ENCODE results near the gene ADGB.
"Not testable (repeated sequence)": the region's sequence is repeated elsewhere in the genome, so short reads cannot be mapped to it uniquely, and the experiment has no call there.

ADGB gene

GRCh38 chr6:146787876-146788508 lies 189.2 kb downstream of the ADGB start:
- Histone ChIP-seq H3K79me2 (ENCODE audit: control insufficient read depth, insufficient read depth, low read length, poor library complexity) (no peaks in the 10 kb centered on the region), H3K4ac (ENCODE audit: low read depth, low read length) (no peak overlapping the region), H4K91ac (ENCODE audit: low read depth, low read length) (peak overlapping the region; percentile 65), H2AFZ (ENCODE audit: insufficient read depth, low read length, poor library complexity) (no peak overlapping the region), H4K12ac (ENCODE audit: low read depth, low read length) (no peak overlapping the region), H3K27me3 (ENCODE audit: insufficient read depth, low read length) (no peaks in the 10 kb centered on the region), H3K36me3 (ENCODE audit: control insufficient read depth in 1 of 2, insufficient read depth in 2 of 2, low read length in 2 of 2) (peaks cover 0 to 3% of the 10 kb centered on the region in 2 experiments), H3K9me3 (ENCODE audit: insufficient read depth, low read depth, low read length) (peaks cover 3% of the 10 kb centered on the region), H2AK5ac (ENCODE audit: low read length) (no peak overlapping the region), H2BK120ac (ENCODE audit: insufficient read depth, low read length, poor library complexity) (no peak overlapping the region), H3K27ac (ENCODE audit: low read depth, low read length) (no peak overlapping the region), H3K4me2 (ENCODE audit: low read length) (no peak overlapping the region), H2BK5ac (ENCODE audit: low read depth, low read length, poor library complexity) (no peak overlapping the region), H3K23ac (ENCODE audit: low read length) (no peak overlapping the region), H2BK12ac (ENCODE audit: low read length) (no peak overlapping the region), H4K8ac (ENCODE audit: low read depth, low read length) (no peak overlapping the region), H3K18ac (ENCODE audit: low read length) (no peak overlapping the region), H3K4me3 (ENCODE audit: low read depth, low read length) (no peak overlapping the region), H3K79me1 (ENCODE audit: low read length) (peaks cover 2% of the 10 kb centered on the region), H3K9ac (ENCODE audit: low read length) (no peak overlapping the region), H3K4me1 (ENCODE audit: control insufficient read depth in 1 of 2, insufficient read depth in 2 of 2, low read length in 2 of 2) (peaks cover 0 to 2% of the 10 kb centered on the region in 2 experiments), H3K14ac (ENCODE audit: low read length) (no peak overlapping the region)
- no peak for DNase-seq
- no CpG with 5 or more reads among the region's 5 CpGs for WGBS (ENCODE audit: extremely low coverage, insufficient coverage, insufficient read length)

GRCh38 chr6:146790561-146791091 lies 191.9 kb downstream of the ADGB start:
- H3K4ac ChIP-seq (ENCODE audit: low read depth, low read length) = no peak overlapping the region
- WGBS (ENCODE audit: extremely low coverage, insufficient coverage, insufficient read length) = no CpG with 5 or more reads among the region's 4 CpGs

GRCh38 chr6:146791930-146792329 lies 193.2 kb downstream of the ADGB start:
- H3K79me2 ChIP-seq (ENCODE audit: control insufficient read depth, insufficient read depth, low read length, poor library complexity) = no peaks in the 10 kb centered on the region
- no peak overlapping the region for H3K23ac ChIP-seq (ENCODE audit: low read length)
- H3K36me3 ChIP-seq (ENCODE audit: control insufficient read depth in 1 of 2, insufficient read depth in 2 of 2, low read length in 2 of 2) = peaks cover 0 to 3% of the 10 kb centered on the region in 2 experiments
- H2BK5ac ChIP-seq (ENCODE audit: low read depth, low read length, poor library complexity) = no peak overlapping the region
- no peak overlapping the region for H3K9ac ChIP-seq (ENCODE audit: low read length)
- H2BK120ac ChIP-seq (ENCODE audit: insufficient read depth, low read length, poor library complexity) = no peak overlapping the region
- no peak overlapping the region for H3K4ac ChIP-seq (ENCODE audit: low read depth, low read length)
- H3K27me3 ChIP-seq (ENCODE audit: insufficient read depth, low read length) = no peaks in the 10 kb centered on the region
- WGBS (ENCODE audit: extremely low coverage, insufficient coverage, insufficient read length) = 80% methylated on average over 1 of the region's 4 CpGs
- H4K8ac ChIP-seq (ENCODE audit: low read depth, low read length) = no peak overlapping the region
- H3K9me3 ChIP-seq (ENCODE audit: insufficient read depth, low read depth, low read length) = peaks cover 5% of the 10 kb centered on the region
- H3K79me1 ChIP-seq (ENCODE audit: low read length) = peaks cover 2% of the 10 kb centered on the region
- no peak overlapping the region for H3K4me2 ChIP-seq (ENCODE audit: low read length)
- no peak overlapping the region for H2AFZ ChIP-seq (ENCODE audit: insufficient read depth, low read length, poor library complexity)
- H3K4me1 ChIP-seq (ENCODE audit: control insufficient read depth in 1 of 2, insufficient read depth in 2 of 2, low read length in 2 of 2) = peaks cover 0 to 2% of the 10 kb centered on the region in 2 experiments
- H2BK12ac ChIP-seq (ENCODE audit: low read length) = no peak overlapping the region
- no peak overlapping the region for H3K4me3 ChIP-seq (ENCODE audit: low read depth, low read length)
- no peak for DNase-seq
- no peak overlapping the region for H3K27ac ChIP-seq (ENCODE audit: low read depth, low read length)
- H4K91ac ChIP-seq (ENCODE audit: low read depth, low read length) = no peak overlapping the region
- no peak overlapping the region for H4K12ac ChIP-seq (ENCODE audit: low read depth, low read length)
- H3K14ac ChIP-seq (ENCODE audit: low read length) = no peak overlapping the region
- H2AK5ac ChIP-seq (ENCODE audit: low read length) = no peak overlapping the region
- no peak overlapping the region for H3K18ac ChIP-seq (ENCODE audit: low read length)

More at GRCh38 chr6:146790561-146791091, 191.9 kb downstream of the ADGB start:
- Histone ChIP-seq H3K4me1 (ENCODE audit: control insufficient read depth in 1 of 2, insufficient read depth in 2 of 2, low read length in 2 of 2) (peaks cover 0 to 2% of the 10 kb centered on the region in 2 experiments), H3K27me3 (ENCODE audit: insufficient read depth, low read length) (no peaks in the 10 kb centered on the region), H3K27ac (ENCODE audit: low read depth, low read length) (no peak overlapping the region), H2AK5ac (ENCODE audit: low read length) (no peak overlapping the region), H3K36me3 (ENCODE audit: control insufficient read depth in 1 of 2, insufficient read depth in 2 of 2, low read length in 2 of 2) (peaks cover 0 to 3% of the 10 kb centered on the region in 2 experiments), H3K23ac (ENCODE audit: low read length) (no peak overlapping the region), H4K12ac (ENCODE audit: low read depth, low read length) (no peak overlapping the region), H4K8ac (ENCODE audit: low read depth, low read length) (no peak overlapping the region), H3K4me3 (ENCODE audit: low read depth, low read length) (no peak overlapping the region), H2BK5ac (ENCODE audit: low read depth, low read length, poor library complexity) (no peak overlapping the region), H3K79me1 (ENCODE audit: low read length) (peaks cover 2% of the 10 kb centered on the region), H3K79me2 (ENCODE audit: control insufficient read depth, insufficient read depth, low read length, poor library complexity) (no peaks in the 10 kb centered on the region), H3K9me3 (ENCODE audit: insufficient read depth, low read depth, low read length) (peaks cover 5% of the 10 kb centered on the region), H3K9ac (ENCODE audit: low read length) (no peak overlapping the region), H3K14ac (ENCODE audit: low read length) (no peak overlapping the region), H2BK12ac (ENCODE audit: low read length) (no peak overlapping the region), H2BK120ac (ENCODE audit: insufficient read depth, low read length, poor library complexity) (no peak overlapping the region), H2AFZ (ENCODE audit: insufficient read depth, low read length, poor library complexity) (no peak overlapping the region), H4K91ac (ENCODE audit: low read depth, low read length) (no peak overlapping the region), H3K4me2 (ENCODE audit: low read length) (no peak overlapping the region), H3K18ac (ENCODE audit: low read length) (no peak overlapping the region)
- DNase-seq = peak in 1 of 2 donors; percentile 82

- H3K18ac ChIP-seq (ENCODE audit: low read length); H3K4ac ChIP-seq (ENCODE audit: low read depth, low read length); H2AK5ac ChIP-seq (ENCODE audit: low read length); H2BK5ac ChIP-seq (ENCODE audit: low read depth, low read length, poor library complexity); H3K9ac ChIP-seq (ENCODE audit: low read length); H3K36me3 ChIP-seq (ENCODE audit: control insufficient read depth in 1 of 2, insufficient read depth in 2 of 2, low read length in 2 of 2); H3K4me1 ChIP-seq (ENCODE audit: control insufficient read depth in 1 of 2, insufficient read depth in 2 of 2, low read length in 2 of 2); H3K79me2 ChIP-seq (ENCODE audit: control insufficient read depth, insufficient read depth, low read length, poor library complexity); H2BK120ac ChIP-seq (ENCODE audit: insufficient read depth, low read length, poor library complexity); H3K23ac ChIP-seq (ENCODE audit: low read length); H3K27me3 ChIP-seq (ENCODE audit: insufficient read depth, low read length); H3K9me3 ChIP-seq (ENCODE audit: insufficient read depth, low read depth, low read length); H2AFZ ChIP-seq (ENCODE audit: insufficient read depth, low read length, poor library complexity); H3K4me3 ChIP-seq (ENCODE audit: low read depth, low read length); H4K8ac ChIP-seq (ENCODE audit: low read depth, low read length); H3K14ac ChIP-seq (ENCODE audit: low read length); H3K27ac ChIP-seq (ENCODE audit: low read depth, low read length); DNase-seq; H2BK12ac ChIP-seq (ENCODE audit: low read length); H3K79me1 ChIP-seq (ENCODE audit: low read length); H3K4me2 ChIP-seq (ENCODE audit: low read length); H4K12ac ChIP-seq (ENCODE audit: low read depth, low read length): not testable (repeated sequence)
- peak overlapping the region; percentile 9 for H4K91ac ChIP-seq (ENCODE audit: low read depth, low read length)
- WGBS (ENCODE audit: extremely low coverage, insufficient coverage, insufficient read length) = no CpG with 5 or more reads among the region's 2 CpGs
These were observed 194.4 kb downstream of the ADGB start for GRCh38 chr6:146793218-146793617.

Measured in trophoblast cell (in vitro differentiated cells and primary cell).